Peyer's patch (tissue), 4 donors: ENCODE data around the gene ZYX. TPM values are rescaled to one million over a fixed set of nuclear protein-coding genes. Genes with fewer than 3 reads are reported as not detected.

ENCODE experiments used
- DNase-seq, 3 donors: peaks; one replicate each; pipeline ENCODE4 v3.0.0-alpha.2; 2017 to 2019
- H3K27ac ChIP-seq, 4 donors: fragments of 200-600 bp; sonication (generic); one replicate each; pipeline ENCODE4 v1.5.1; 2016 to 2019
- H3K27me3 ChIP-seq, 2 donors: fragments of 200-600 bp; sonication (generic); one replicate each; pipeline ENCODE4 v1.5.1; 2019
- H3K36me3 ChIP-seq, 3 donors: fragments of 200-600 bp; sonication (generic); one replicate each; pipeline ENCODE4 v1.5.1; 2016 to 2019
- H3K4me1 ChIP-seq, 4 donors: fragments of 200-600 bp; sonication (generic); one replicate each; pipeline ENCODE4 v1.5.1; 2016 to 2019
- H3K4me3 ChIP-seq, 4 donors: fragments of 200-600 bp; sonication (generic); 1 replicate in 3 of 4; 2 replicates in 1 of 4; pipeline ENCODE4 v1.5.1; 2016 to 2019; ENCODE audit warnings: mild to moderate bottlenecking in 1 of 4
- H3K9me3 ChIP-seq, 4 donors: fragments of 200-600 bp; sonication (generic); one replicate each; pipeline ENCODE4 v1.5.1; 2016 to 2019; ENCODE audit warnings: mild to moderate bottlenecking in 1 of 4
- CTCF ChIP-seq, 6 experiments: fragments of 450-650 bp in 4 of 6; fragments of 200-600 bp in 2 of 6; sonication (generic) in 1 of 6; IDR thresholded peaks; one replicate each; pipeline ENCODE4 v1.5.1; 2017 to 2019; ENCODE audit warnings: antibody characterized with exemption in 6 of 6, mild to moderate bottlenecking in 3 of 6, moderate library complexity in 1 of 6
- POLR2A ChIP-seq, 2 donors: fragments of 450-650 bp; IDR thresholded peaks; one replicate each; pipeline ENCODE4 v1.5.1; 2017; ENCODE audit warnings: antibody characterized with exemption in 2 of 2, mild to moderate bottlenecking in 2 of 2, moderate library complexity in 2 of 2
- total RNA-seq, 4 donors: library from RNA; depleted of rRNA; stranded (reverse); fragments of >200 nt; gene quantifications; one replicate each; pipeline ENCODE4 v1.1.0, GENCODE V29; 2016

ZYX gene
- total RNA-seq, 4 donors from 2014 or later = 47.0 to 88.0 (median 55.9) TPM

DNA sequence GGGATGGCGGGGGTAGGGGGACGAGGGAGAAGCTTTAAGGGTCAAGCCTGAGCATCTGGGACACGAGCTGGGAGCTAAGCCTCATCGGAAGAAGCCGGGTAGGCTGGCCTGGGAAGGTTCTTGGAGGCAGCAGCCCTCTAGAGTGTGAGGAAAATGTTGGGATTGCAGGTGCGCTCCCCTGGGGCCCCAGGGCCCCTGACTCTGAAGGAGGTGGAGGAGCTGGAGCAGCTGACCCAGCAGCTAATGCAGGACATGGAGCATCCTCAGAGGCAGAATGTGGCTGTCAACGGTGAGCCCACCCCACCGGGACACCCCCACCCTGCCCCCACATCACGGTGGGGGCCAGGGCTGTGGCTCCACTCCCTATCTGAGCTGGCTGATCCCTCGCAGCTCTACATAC lies 6.9 kb downstream of the ZYX start:
- no peaks in the 10 kb centered on the region for H3K27me3 ChIP-seq
- H3K36me3 ChIP-seq = peaks cover 0 to 52% (median 0%) of the 10 kb centered on the region in 3 donors
- TF ChIP-seq POLR2A (IDR thresholded peaks at IDR 0.05) (no peak), CTCF (IDR thresholded peaks at IDR 0.05) (no peak)
- H3K4me3 ChIP-seq = no peak overlapping the region
- no peaks in the 10 kb centered on the region for H3K9me3 ChIP-seq
- H3K27ac ChIP-seq = no peak overlapping the region
- DNase-seq = no peak
- peaks cover 0 to 69% (median 14%) of the 10 kb centered on the region in 4 donors for H3K4me1 ChIP-seq

DNA sequence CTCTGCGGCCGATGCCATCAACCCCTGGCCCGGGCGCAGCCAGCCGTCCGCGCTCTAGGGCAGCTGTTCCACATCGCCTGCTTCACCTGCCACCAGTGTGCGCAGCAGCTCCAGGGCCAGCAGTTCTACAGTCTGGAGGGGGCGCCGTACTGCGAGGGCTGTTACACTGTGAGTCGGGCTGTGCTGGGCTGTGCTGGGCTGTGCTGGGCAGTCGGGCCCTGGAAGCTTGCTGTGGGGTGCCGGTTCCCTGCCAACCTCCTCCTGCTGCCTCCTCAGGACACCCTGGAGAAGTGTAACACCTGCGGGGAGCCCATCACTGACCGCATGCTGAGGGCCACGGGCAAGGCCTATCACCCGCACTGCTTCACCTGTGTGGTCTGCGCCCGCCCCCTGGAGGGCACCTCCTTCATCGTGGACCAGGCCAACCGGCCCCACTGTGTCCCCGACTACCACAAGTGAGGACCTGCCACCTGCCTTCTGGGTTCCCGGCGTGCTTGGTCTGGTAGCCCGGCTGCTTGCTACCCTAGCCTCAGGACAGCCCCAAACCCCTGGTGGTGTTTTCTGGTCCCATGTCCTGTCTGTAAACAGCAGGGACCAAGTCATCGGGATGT lies 7.5 kb downstream of the ZYX start:
- Histone ChIP-seq H3K4me3 (no peak overlapping the region), H3K9me3 (no peaks in the 10 kb centered on the region), H3K4me1 (peaks cover 0 to 69% (median 10%) of the 10 kb centered on the region in 4 donors), H3K27ac (no peak overlapping the region), H3K36me3 (peaks cover 0 to 58% (median 0%) of the 10 kb centered on the region in 3 donors), H3K27me3 (no peaks in the 10 kb centered on the region)
- peak in 2 of 3 donors; percentile 46 to 47 for DNase-seq
- TF ChIP-seq POLR2A (IDR thresholded peaks at IDR 0.05) (no peak), CTCF (IDR thresholded peaks at IDR 0.05) (no peak)

- DNase-seq = peak in 1 of 3 donors; percentile 47
- H3K4me1 ChIP-seq = peaks cover 0 to 62% (median 10%) of the 10 kb centered on the region in 4 donors
- peak overlapping the region in 2 of 4 donors; percentile 17 to 25 for H3K27ac ChIP-seq
- H3K36me3 ChIP-seq = peaks cover 0 to 64% (median 0%) of the 10 kb centered on the region in 3 donors
- H3K9me3 ChIP-seq = no peaks in the 10 kb centered on the region
- H3K4me3 ChIP-seq = no peak overlapping the region
- H3K27me3 ChIP-seq = no peaks in the 10 kb centered on the region
- TF ChIP-seq CTCF (IDR thresholded peaks at IDR 0.05) = no peak
- no peak for TF ChIP-seq POLR2A (IDR thresholded peaks at IDR 0.05)
Observed at GRCh38 chr7:143389316-143390103, 8.4 kb downstream of the ZYX start.

DNA sequence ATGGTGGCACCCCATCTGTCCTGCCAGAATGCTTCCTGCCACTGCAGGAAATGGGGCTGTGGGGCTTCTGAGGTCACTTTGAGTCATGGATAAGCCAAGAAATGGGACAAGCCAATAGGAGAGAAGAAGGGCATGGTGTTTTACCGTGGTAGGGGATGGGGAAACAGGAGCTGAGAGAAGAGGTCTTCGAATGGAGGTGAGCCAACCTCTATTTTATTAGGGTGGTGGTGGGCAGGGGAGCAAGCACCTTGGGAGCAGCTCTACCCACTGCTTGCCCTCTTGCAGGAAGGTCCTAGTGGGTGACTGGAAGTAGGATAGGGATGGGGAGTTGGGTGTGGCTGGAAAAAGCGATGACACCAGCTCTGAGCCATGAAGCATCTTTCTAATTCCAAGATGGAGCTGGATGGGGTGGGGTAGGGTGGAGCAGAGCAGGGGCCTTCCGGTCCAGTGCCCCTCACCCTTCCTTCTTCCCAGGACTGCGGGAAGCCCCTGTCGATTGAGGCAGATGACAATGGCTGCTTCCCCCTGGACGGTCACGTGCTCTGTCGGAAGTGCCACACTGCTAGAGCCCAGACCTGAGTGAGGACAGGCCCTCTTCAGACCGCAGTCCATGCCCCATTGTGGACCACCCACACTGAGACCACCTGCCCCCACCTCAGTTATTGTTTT lies 9.1 kb downstream of the ZYX start:
- peaks cover 0 to 60% (median 6%) of the 10 kb centered on the region in 4 donors for H3K4me1 ChIP-seq
- H3K27ac ChIP-seq = peak overlapping the region in 2 of 4 donors; percentile 17 to 35

More for the DNA sequence above, 9.1 kb downstream of the ZYX start:
- Histone ChIP-seq H3K27me3 (no peaks in the 10 kb centered on the region), H3K4me3 (no peak overlapping the region), H3K9me3 (no peaks in the 10 kb centered on the region), H3K36me3 (peaks cover 0 to 64% (median 0%) of the 10 kb centered on the region in 3 donors)
- TF ChIP-seq POLR2A (IDR thresholded peaks at IDR 0.05) = no peak
- TF ChIP-seq CTCF (IDR thresholded peaks at IDR 0.05) = no peak
- no peak for DNase-seq
